Measurements from ENCODE around the gene SLC10A1. TPM values are rescaled to one million over a fixed set of nuclear protein-coding genes. Genes with fewer than 3 reads are reported as not detected.

SLC10A1 gene
- polyA plus RNA-seq, 1 donor (not counting 4 experiments of a cell fraction or from before 2014, with no cell fraction given) = not detected

GRCh38 chr14:69845050-69845581, 48.1 kb upstream of the SLC10A1 start:
- dilution Hi-C loops (cut with MboI; ENCODE audit: extremely low pct_ligation_motif_present, low sequenced_read_pairs) = no loop called here
- H4K20me1 ChIP-seq (ENCODE audit: control insufficient read depth, extremely low read depth, insufficient read depth, low read length) = no peaks in the 10 kb centered on the region
- H3K4me3 ChIP-seq (ENCODE audit: control insufficient read depth in 2 of 3, extremely low read depth in 1 of 3, insufficient read depth in 2 of 3, low read depth in 1 of 3, low read length in 3 of 3) = no peak overlapping the region
- no peaks in the 10 kb centered on the region for H3K9me1 ChIP-seq (ENCODE audit: control insufficient read depth, extremely low read depth, insufficient read depth, low read length)
- H3K4me2 ChIP-seq (ENCODE audit: control insufficient read depth, extremely low read depth, insufficient read depth, low read depth, low read length) = no peak overlapping the region
- peaks cover 11% of the 10 kb centered on the region for H3K27me3 ChIP-seq (ENCODE audit: control insufficient read depth, extremely low read depth, insufficient read depth, low read length)
- no peaks in the 10 kb centered on the region for H3K36me3 ChIP-seq (ENCODE audit: control insufficient read depth in 2 of 2, extremely low read depth in 1 of 2, insufficient read depth in 2 of 2, low read length in 2 of 2)
- no peak for FAIRE-seq
- no peak for DNase-seq (ENCODE audit: low read depth, low spot score)
- H3K9me3 ChIP-seq (ENCODE audit: control insufficient read depth, low read depth, low read length) = no peaks in the 10 kb centered on the region
- no peak overlapping the region for H2AFZ ChIP-seq (ENCODE audit: control insufficient read depth, low read length)
- no peak overlapping the region for H3K27ac ChIP-seq (ENCODE audit: control insufficient read depth, insufficient read depth, low read length)
- TF ChIP-seq EZH2 (IDR thresholded peaks at IDR 0.05; ENCODE audit: low read length) = no peak
- TF ChIP-seq, protein P1, sequence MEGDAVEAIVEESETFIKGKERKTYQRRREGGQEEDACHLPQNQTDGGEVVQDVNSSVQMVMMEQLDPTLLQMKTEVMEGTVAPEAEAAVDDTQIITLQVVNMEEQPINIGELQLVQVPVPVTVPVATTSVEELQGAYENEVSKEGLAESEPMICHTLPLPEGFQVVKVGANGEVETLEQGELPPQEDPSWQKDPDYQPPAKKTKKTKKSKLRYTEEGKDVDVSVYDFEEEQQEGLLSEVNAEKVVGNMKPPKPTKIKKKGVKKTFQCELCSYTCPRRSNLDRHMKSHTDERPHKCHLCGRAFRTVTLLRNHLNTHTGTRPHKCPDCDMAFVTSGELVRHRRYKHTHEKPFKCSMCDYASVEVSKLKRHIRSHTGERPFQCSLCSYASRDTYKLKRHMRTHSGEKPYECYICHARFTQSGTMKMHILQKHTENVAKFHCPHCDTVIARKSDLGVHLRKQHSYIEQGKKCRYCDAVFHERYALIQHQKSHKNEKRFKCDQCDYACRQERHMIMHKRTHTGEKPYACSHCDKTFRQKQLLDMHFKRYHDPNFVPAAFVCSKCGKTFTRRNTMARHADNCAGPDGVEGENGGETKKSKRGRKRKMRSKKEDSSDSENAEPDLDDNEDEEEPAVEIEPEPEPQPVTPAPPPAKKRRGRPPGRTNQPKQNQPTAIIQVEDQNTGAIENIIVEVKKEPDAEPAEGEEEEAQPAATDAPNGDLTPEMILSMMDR (optimal IDR thresholded peaks at IDR 0.05 in 1 of 3, IDR thresholded peaks at IDR 0.05 in 1 of 3, conservative IDR thresholded peaks at IDR 0.05 in 1 of 3; ENCODE audit: extremely low read depth in 1 of 3, insufficient read depth in 2 of 3, low read length in 3 of 3) = no peak
- H3K4me1 ChIP-seq (ENCODE audit: control insufficient read depth, extremely low read depth, insufficient read depth, low read length) = no peaks in the 10 kb centered on the region
- no peak overlapping the region for H3K9ac ChIP-seq (ENCODE audit: control insufficient read depth, extremely low read depth, insufficient read depth, low read length)
- no peaks in the 10 kb centered on the region for H3K79me2 ChIP-seq (ENCODE audit: control insufficient read depth, insufficient read depth, low read length)

DNA sequence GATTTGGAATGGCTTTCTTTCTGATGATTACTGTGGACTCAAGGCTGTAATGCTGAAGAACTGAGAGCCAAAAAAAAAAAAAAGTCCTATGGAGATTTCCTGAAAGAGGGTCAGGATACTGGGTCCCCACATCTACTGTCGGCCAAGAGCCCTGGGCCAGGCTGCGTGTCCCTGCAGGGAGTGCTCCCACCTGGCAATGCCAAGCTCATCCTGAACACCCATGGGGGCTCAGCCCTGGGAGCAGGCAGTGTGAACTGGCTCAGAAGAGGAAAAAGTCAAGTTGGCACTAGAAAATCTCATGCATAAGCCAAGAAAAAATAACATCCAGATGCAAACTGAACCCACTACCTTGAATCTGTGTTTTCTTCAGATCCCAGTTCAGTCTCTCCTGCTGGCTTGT, 47.1 kb upstream of the SLC10A1 start:
- Histone ChIP-seq H3K9ac (ENCODE audit: control insufficient read depth, extremely low read depth, insufficient read depth, low read length) (no peak overlapping the region), H3K27ac (ENCODE audit: control insufficient read depth, insufficient read depth, low read length) (no peak overlapping the region), H4K20me1 (ENCODE audit: control insufficient read depth, extremely low read depth, insufficient read depth, low read length) (no peaks in the 10 kb centered on the region), H3K79me2 (ENCODE audit: control insufficient read depth, insufficient read depth, low read length) (no peaks in the 10 kb centered on the region), H2AFZ (ENCODE audit: control insufficient read depth, low read length) (no peak overlapping the region), H3K9me1 (ENCODE audit: control insufficient read depth, extremely low read depth, insufficient read depth, low read length) (no peaks in the 10 kb centered on the region), H3K9me3 (ENCODE audit: control insufficient read depth, low read depth, low read length) (no peaks in the 10 kb centered on the region), H3K36me3 (ENCODE audit: control insufficient read depth in 2 of 2, extremely low read depth in 1 of 2, insufficient read depth in 2 of 2, low read length in 2 of 2) (no peaks in the 10 kb centered on the region), H3K4me3 (ENCODE audit: control insufficient read depth in 2 of 3, extremely low read depth in 1 of 3, insufficient read depth in 2 of 3, low read depth in 1 of 3, low read length in 3 of 3) (no peak overlapping the region), H3K27me3 (ENCODE audit: control insufficient read depth, extremely low read depth, insufficient read depth, low read length) (peaks cover 11% of the 10 kb centered on the region), H3K4me2 (ENCODE audit: control insufficient read depth, extremely low read depth, insufficient read depth, low read depth, low read length) (no peak overlapping the region), H3K4me1 (ENCODE audit: control insufficient read depth, extremely low read depth, insufficient read depth, low read length) (no peaks in the 10 kb centered on the region)
- no peak for FAIRE-seq
- dilution Hi-C loops (cut with MboI; ENCODE audit: extremely low pct_ligation_motif_present, low sequenced_read_pairs) = no loop called here
- TF ChIP-seq, protein P1 (optimal IDR thresholded peaks at IDR 0.05 in 1 of 3, IDR thresholded peaks at IDR 0.05 in 1 of 3, conservative IDR thresholded peaks at IDR 0.05 in 1 of 3; ENCODE audit: extremely low read depth in 1 of 3, insufficient read depth in 2 of 3, low read length in 3 of 3) = no peak
- TF ChIP-seq EZH2 (IDR thresholded peaks at IDR 0.05; ENCODE audit: low read length) = no peak
- DNase-seq (ENCODE audit: low read depth, low spot score) = no peak

All from keratinocyte (primary cell).